GF-D8 (cell line): ENCODE measurements around the gene TPST1.
"Not testable (repeated sequence)": the region's sequence is repeated elsewhere in the genome, so short reads cannot be mapped to it uniquely, and the experiment has no call there.

Source experiments
- DNase-seq: peaks from one replicate; lab custom pipeline; 2025; lab: John Stamatoyannopoulos, UW

The TPST1 gene

GRCh38 chr7:66380272-66380888 lies 175.2 kb downstream of the TPST1 start:
- no peak for DNase-seq

GRCh38 chr7:66382182-66382923 lies 177.2 kb downstream of the TPST1 start:
- peak; percentile 35 for DNase-seq

GRCh38 chr7:66385191-66385905 lies 180.2 kb downstream of the TPST1 start:
- DNase-seq = not testable (repeated sequence)

- DNase-seq = not testable (repeated sequence)
Measured at GRCh38 chr7:66395128-66395571, 190.0 kb downstream of the TPST1 start.

- DNase-seq = not testable (repeated sequence)
Measured at GRCh38 chr7:66396052-66396451, 190.9 kb downstream of the TPST1 start.

- DNase-seq = not testable (repeated sequence)
Measured at GRCh38 chr7:66398841-66399240, 193.7 kb downstream of the TPST1 start.

- DNase-seq = no peak
Measured at GRCh38 chr7:66399566-66399965, 194.4 kb downstream of the TPST1 start.

- DNase-seq = no peak
Measured at GRCh38 chr7:66400400-66400799, 195.3 kb downstream of the TPST1 start.

GRCh38 chr7:66401126-66401525 lies 196.0 kb downstream of the TPST1 start:
- not testable (repeated sequence) for DNase-seq

- not testable (repeated sequence) for DNase-seq
Measured at GRCh38 chr7:66401932-66402331, 196.8 kb downstream of the TPST1 start.

- DNase-seq = no peak
Measured at GRCh38 chr7:66403564-66403963, 198.4 kb downstream of the TPST1 start.

GRCh38 chr7:66409493-66409892 lies 204.4 kb downstream of the TPST1 start:
- DNase-seq = no peak
